Central memory CD8-positive, alpha-beta T cell (primary cell): Measurements from ENCODE around the gene KDF1.
A peak's percentile ranks its signal among the peaks of the same experiment; 100 is the strongest.
"Not testable (repeated sequence)": the region's sequence is repeated elsewhere in the genome, so short reads cannot be mapped to it uniquely, and the experiment has no call there.

Source experiments
- ATAC-seq: fragments of 150-1000 bp; cut with Tn5 transposase; replicated peaks from 2 replicates; pipeline ENCODE4 v1.10.0; 2022; ENCODE audit warnings: mild to moderate bottlenecking, moderate FRiP score, moderate number of reproducible peaks; ENCODE audit not compliant: poor library complexity, severe bottlenecking; ENCODE audit errors: extremely low read depth
- DNase-seq, 2 donors: peaks; one replicate each; pipeline ENCODE4 v3.0.0; 2021; ENCODE audit warnings: low spot score in 2 of 2
- H3K27ac Mint-ChIP-seq: one replicate; pipeline ENCODE4 v1.8.0; 2022; ENCODE audit warnings: low read depth, mild to moderate bottlenecking, moderate library complexity, mixed read lengths
- H3K27me3 Mint-ChIP-seq: one replicate; pipeline ENCODE4 v1.8.0; 2022; ENCODE audit warnings: mixed read lengths
- H3K36me3 Mint-ChIP-seq: one replicate; pipeline ENCODE4 v1.8.0; 2022; ENCODE audit warnings: mild to moderate bottlenecking, moderate library complexity, mixed read lengths; ENCODE audit not compliant: insufficient read depth
- H3K4me1 Mint-ChIP-seq: one replicate; pipeline ENCODE4 v1.8.0; 2022; ENCODE audit warnings: mixed read lengths
- H3K4me3 Mint-ChIP-seq: one replicate; pipeline ENCODE4 v1.8.0; 2022; ENCODE audit warnings: mild to moderate bottlenecking, moderate library complexity, mixed read lengths
- H3K9me3 Mint-ChIP-seq: one replicate; pipeline ENCODE4 v1.8.0; 2022; ENCODE audit warnings: mixed read lengths

The KDF1 gene

GRCh38 chr1:27000090-27000816, 40.0 kb upstream of the KDF1 start:
- Mint-ChIP-seq H3K36me3 (peaks cover 1% of the 10 kb centered on the region), H3K4me3 (no peak overlapping the region), H3K4me1 (peaks cover 6% of the 10 kb centered on the region), H3K9me3 (no peaks in the 10 kb centered on the region), H3K27ac (no peak overlapping the region), H3K27me3 (peaks cover 27% of the 10 kb centered on the region)
- DNase-seq (no peak), ATAC-seq (no peak)

GRCh38 chr1:26999440-26999987, 39.2 kb upstream of the KDF1 start:
- no peaks in the 10 kb centered on the region for H3K9me3 Mint-ChIP-seq
- peaks cover 6% of the 10 kb centered on the region for H3K4me1 Mint-ChIP-seq
- H3K27me3 Mint-ChIP-seq, result peaks cover 32% of the 10 kb centered on the region
- no peak overlapping the region for H3K27ac Mint-ChIP-seq
- no peak for DNase-seq
- no peak overlapping the region for H3K4me3 Mint-ChIP-seq
- peaks cover 1% of the 10 kb centered on the region for H3K36me3 Mint-ChIP-seq
- ATAC-seq, result no peak

- H3K4me1 Mint-ChIP-seq, result peaks cover 6% of the 10 kb centered on the region
- H3K27ac Mint-ChIP-seq, result no peak overlapping the region
- H3K27me3 Mint-ChIP-seq, result peaks cover 32% of the 10 kb centered on the region
- DNase-seq, result no peak
- H3K36me3 Mint-ChIP-seq, result peaks cover 1% of the 10 kb centered on the region
- H3K9me3 Mint-ChIP-seq, result no peaks in the 10 kb centered on the region
- ATAC-seq, result no peak
- H3K4me3 Mint-ChIP-seq, result no peak overlapping the region
Observed at GRCh38 chr1:26998429-26999300, 38.4 kb upstream of the KDF1 start.

GRCh38 chr1:26996665-26997064, 36.4 kb upstream of the KDF1 start:
- ATAC-seq, result no peak
- no peak for DNase-seq
- Mint-ChIP-seq H3K4me1 (peaks cover 12% of the 10 kb centered on the region), H3K4me3 (no peak overlapping the region), H3K27ac (no peak overlapping the region), H3K9me3 (no peaks in the 10 kb centered on the region), H3K27me3 (peaks cover 47% of the 10 kb centered on the region), H3K36me3 (peaks cover 3% of the 10 kb centered on the region)

- ATAC-seq, result no peak
- H3K36me3 Mint-ChIP-seq, result peaks cover 3% of the 10 kb centered on the region
- H3K9me3 Mint-ChIP-seq, result no peaks in the 10 kb centered on the region
- H3K27me3 Mint-ChIP-seq, result peaks cover 53% of the 10 kb centered on the region
- DNase-seq, result no peak
- peak overlapping the region; percentile 9 for H3K4me3 Mint-ChIP-seq
- peaks cover 12% of the 10 kb centered on the region for H3K4me1 Mint-ChIP-seq
- no peak overlapping the region for H3K27ac Mint-ChIP-seq
Observed at GRCh38 chr1:26996024-26996423, 35.8 kb upstream of the KDF1 start.

- H3K36me3 Mint-ChIP-seq, result peaks cover 1% of the 10 kb centered on the region
- H3K9me3 Mint-ChIP-seq, result no peaks in the 10 kb centered on the region
- H3K27me3 Mint-ChIP-seq, result peaks cover 64% of the 10 kb centered on the region
- peaks cover 12% of the 10 kb centered on the region for H3K4me1 Mint-ChIP-seq
- no peak for ATAC-seq
- DNase-seq, result no peak
- H3K4me3 Mint-ChIP-seq, result peak overlapping the region; percentile 60
- no peak overlapping the region for H3K27ac Mint-ChIP-seq
Observed at GRCh38 chr1:26994787-26995517, 34.7 kb upstream of the KDF1 start.

GRCh38 chr1:26994020-26994786, 33.9 kb upstream of the KDF1 start:
- peaks cover 71% of the 10 kb centered on the region for H3K27me3 Mint-ChIP-seq
- H3K4me1 Mint-ChIP-seq, result peaks cover 12% of the 10 kb centered on the region
- peaks cover 1% of the 10 kb centered on the region for H3K36me3 Mint-ChIP-seq
- DNase-seq (no peak), ATAC-seq (no peak)
- no peak overlapping the region for H3K27ac Mint-ChIP-seq
- peak overlapping the region; percentile 60 for H3K4me3 Mint-ChIP-seq
- no peaks in the 10 kb centered on the region for H3K9me3 Mint-ChIP-seq

- H3K4me3 Mint-ChIP-seq, result peak within 1 kb of the TSS; percentile 75
- peaks cover 72% of the 10 kb centered on the region for H3K27me3 Mint-ChIP-seq
- H3K27ac Mint-ChIP-seq, result no peak within 1 kb of the TSS
- peak; percentile 34 to 37 for DNase-seq
- H3K4me1 Mint-ChIP-seq, result peaks cover 12% of the 10 kb centered on the region
- ATAC-seq, result peak; percentile 53
- peaks cover 1% of the 10 kb centered on the region for H3K36me3 Mint-ChIP-seq
- no peaks in the 10 kb centered on the region for H3K9me3 Mint-ChIP-seq
Observed at GRCh38 chr1:26993237-26994019, 33.2 kb upstream of the KDF1 start, which contains the start of gene TRNP1. TRNP1 (plus strand) TSS chr1:26993692; CDS start chr1:26993787, 95 bp downstream.

GRCh38 chr1:26991310-26992116, 31.2 kb upstream of the KDF1 start:
- ATAC-seq (no peak), DNase-seq (no peak)
- no peak overlapping the region for H3K4me3 Mint-ChIP-seq
- H3K9me3 Mint-ChIP-seq, result no peaks in the 10 kb centered on the region
- no peak overlapping the region for H3K27ac Mint-ChIP-seq
- peaks cover 63% of the 10 kb centered on the region for H3K27me3 Mint-ChIP-seq
- peaks cover 1% of the 10 kb centered on the region for H3K36me3 Mint-ChIP-seq
- H3K4me1 Mint-ChIP-seq, result peaks cover 6% of the 10 kb centered on the region

GRCh38 chr1:26989403-26990109, 29.3 kb upstream of the KDF1 start:
- not testable (repeated sequence) for H3K36me3 Mint-ChIP-seq, H3K4me1 Mint-ChIP-seq, H3K4me3 Mint-ChIP-seq, DNase-seq, H3K27ac Mint-ChIP-seq, ATAC-seq, H3K9me3 Mint-ChIP-seq
- peaks cover 51% of the 10 kb centered on the region for H3K27me3 Mint-ChIP-seq
